HepG2 (cell line): Measurements from ENCODE around the gene ALS2. TPM values are rescaled to one million over a fixed set of nuclear protein-coding genes. Genes with fewer than 3 reads are reported as not detected.

ENCODE experiments used
- ARNT ChIP-seq: fragments of 450-650 bp; IDR thresholded peaks from 2 replicates; pipeline ENCODE4 v1.6.1; 2017
- ARNT2 ChIP-seq: sonication (generic); formaldehyde crosslinking; IDR thresholded peaks from 2 replicates; pipeline ENCODE4 v1.8.0; 2022; ENCODE audit warnings: mild to moderate bottlenecking, low read depth, missing genetic modification reagents, moderate library complexity
- ATF3 ChIP-seq: sonication (generic); formaldehyde crosslinking; IDR thresholded peaks from 2 replicates; pipeline ENCODE4 v1.4.0; 2020; ENCODE audit warnings: missing genetic modification reagents
- CC2D1A ChIP-seq: sonication (generic); formaldehyde crosslinking; IDR thresholded peaks from 2 replicates; pipeline ENCODE4 v1.8.1; 2023; ENCODE audit warnings: mild to moderate bottlenecking, missing genetic modification reagents
- CCAR2 ChIP-seq: fragments of 200-400 bp; formaldehyde crosslinking; optimal IDR thresholded peaks from 2 replicates; pipeline ENCODE3; 2018; ENCODE audit warnings: low read depth, mild to moderate bottlenecking, low read length, moderate library complexity
- CENPT ChIP-seq: sonication (generic); formaldehyde crosslinking; IDR thresholded peaks from 2 replicates; pipeline ENCODE4 v1.8.0; 2022; ENCODE audit warnings: low read depth, mild to moderate bottlenecking, moderate library complexity, missing genetic modification reagents
- HIC2 ChIP-seq: sonication (generic); formaldehyde crosslinking; IDR thresholded peaks from 2 replicates; pipeline ENCODE4 v1.9.0; 2022; ENCODE audit warnings: low read depth, missing genetic modification reagents
- HNRNPK ChIP-seq: fragments of 200-400 bp; formaldehyde crosslinking; IDR thresholded peaks from 2 replicates; pipeline ENCODE4 v1.6.1; 2018; ENCODE audit warnings: low read length, low read depth, moderate library complexity, mild to moderate bottlenecking; ENCODE audit not compliant: poor library complexity, severe bottlenecking
- MEIS2 ChIP-seq: sonication (generic); formaldehyde crosslinking; IDR thresholded peaks from 2 replicates; pipeline ENCODE4 v1.9.0; 2021; ENCODE audit warnings: mild to moderate bottlenecking, missing genetic modification reagents
- MXD4 ChIP-seq: IDR thresholded peaks from 2 replicates; pipeline ENCODE4 v1.6.1; 2016; ENCODE audit warnings: mild to moderate bottlenecking, missing biosample characterization, missing genetic modification reagents
- NFIB ChIP-seq: sonication (generic); formaldehyde crosslinking; IDR thresholded peaks from 2 replicates; pipeline ENCODE4 v1.9.0; 2021; ENCODE audit warnings: missing genetic modification reagents, mild to moderate bottlenecking, borderline replicate concordance
- NONO ChIP-seq, 2 experiments: fragments of 450-650 bp in 1 of 2; sonication (generic) in 1 of 2; formaldehyde crosslinking in 1 of 2; IDR thresholded peaks in 1 of 2; conservative IDR thresholded peaks in 1 of 2; 2 replicates each; pipeline versions ENCODE4 v1.6.1 to v1.8.0; 2017 to 2022; ENCODE audit warnings: mild to moderate bottlenecking in 1 of 2, missing genetic modification reagents in 1 of 2, moderate library complexity in 1 of 2
- NRL ChIP-seq: sonication (generic); formaldehyde crosslinking; IDR thresholded peaks from 2 replicates; pipeline ENCODE4 v1.5.0; 2020; ENCODE audit warnings: missing genetic modification reagents, mild to moderate bottlenecking, moderate library complexity, borderline replicate concordance
- PBX2 ChIP-seq: IDR thresholded peaks from 2 replicates; pipeline ENCODE4 v1.6.1; 2016; ENCODE audit warnings: control low read depth
- POLR2AphosphoS5 ChIP-seq: IDR thresholded peaks from 2 replicates; pipeline ENCODE4 v1.6.1; 2012; ENCODE audit warnings: low read depth, low read length
- SALL1 ChIP-seq: sonication (generic); formaldehyde crosslinking; IDR thresholded peaks from 2 replicates; pipeline ENCODE4 v1.8.0; 2022; ENCODE audit warnings: mild to moderate bottlenecking, missing genetic modification reagents
- TEAD3 ChIP-seq: optimal IDR thresholded peaks from 2 replicates; pipeline ENCODE3; 2016; ENCODE audit warnings: borderline replicate concordance
- U2AF2 ChIP-seq: fragments of 200-400 bp; formaldehyde crosslinking; IDR thresholded peaks from 2 replicates; pipeline ENCODE4 v1.6.1; 2017; ENCODE audit warnings: low read depth, mild to moderate bottlenecking, low read length
- XBP1 ChIP-seq: sonication (generic); formaldehyde crosslinking; IDR thresholded peaks from 2 replicates; pipeline ENCODE4 v1.5.0; 2020; ENCODE audit warnings: missing genetic modification reagents
- ZBTB8A ChIP-seq: sonication (generic); formaldehyde crosslinking; IDR thresholded peaks from 2 replicates; pipeline ENCODE4 v1.4.0; 2020; ENCODE audit warnings: mild to moderate bottlenecking, low read depth, missing genetic modification reagents, borderline replicate concordance
- ZKSCAN8 ChIP-seq: IDR thresholded peaks from 2 replicates; pipeline ENCODE4 v1.6.1; 2016; ENCODE audit warnings: borderline replicate concordance, missing genetic modification reagents, missing compliant biosample characterization
- ZNF12 ChIP-seq: sonication (generic); formaldehyde crosslinking; IDR thresholded peaks from 2 replicates; pipeline ENCODE4 v1.5.0; 2020; ENCODE audit warnings: missing genetic modification reagents
- ZNF207 ChIP-seq: fragments of 450-650 bp; IDR thresholded peaks from 2 replicates; pipeline ENCODE4 v1.6.1; 2016; ENCODE audit warnings: antibody characterized with exemption, borderline replicate concordance
- ZNF225 ChIP-seq: sonication (generic); formaldehyde crosslinking; IDR thresholded peaks from 2 replicates; pipeline ENCODE4 v1.4.0; 2020; ENCODE audit warnings: mild to moderate bottlenecking, missing genetic modification reagents
- ZNF260 ChIP-seq: sonication (generic); formaldehyde crosslinking; IDR thresholded peaks from 2 replicates; pipeline ENCODE4 v1.4.0; 2020; ENCODE audit warnings: missing genetic modification reagents, low read depth, mild to moderate bottlenecking, borderline replicate concordance
- ZNF709 ChIP-seq: sonication (generic); formaldehyde crosslinking; IDR thresholded peaks from 2 replicates; pipeline ENCODE4 v1.5.0; 2020; ENCODE audit warnings: mild to moderate bottlenecking, missing genetic modification reagents
- ZNF746 ChIP-seq: sonication (generic); formaldehyde crosslinking; IDR thresholded peaks from 2 replicates; pipeline ENCODE4 v1.8.0; 2022; ENCODE audit warnings: mild to moderate bottlenecking, missing genetic modification reagents
- ZNF850 ChIP-seq: sonication (generic); formaldehyde crosslinking; conservative IDR thresholded peaks from 2 replicates; pipeline ENCODE4 v1.9.0; 2021; ENCODE audit warnings: mild to moderate bottlenecking, missing genetic modification reagents
- ZNF878 ChIP-seq: sonication (generic); formaldehyde crosslinking; IDR thresholded peaks from 2 replicates; pipeline ENCODE4 v1.8.1; 2023; ENCODE audit warnings: mild to moderate bottlenecking, missing genetic modification reagents, moderate library complexity
- polyA plus RNA-seq, 8 experiments: library from polyadenylated mRNA; depleted of rRNA in 3 of 8; stranded (reverse) in 7 of 8; unstranded in 1 of 8; fragments of >200 nt; fragmentation: Illumina TruSeq in 4 of 8; extraction: Trizol in 4 of 8; gene quantifications; 2 replicates each; pipeline versions ENCODE4 v1.2.1 to v1.2.3, GENCODE V29; 2011 to 2016; ENCODE audit warnings: low read depth in 4 of 8, missing spikeins in 1 of 8, mixed read lengths in 1 of 8; ENCODE audit not compliant: insufficient read depth in 1 of 8
- total RNA-seq, 5 experiments: library from RNA; depleted of rRNA; stranded (reverse); fragments of >200 nt; fragmentation: Illumina TruSeq; extraction: Trizol; gene quantifications; 2 replicates each; pipeline ENCODE4 v1.2.3, GENCODE V29; 2016; ENCODE audit warnings: low read depth in 1 of 5

The ALS2 gene
- total and polyA plus RNA-seq, 2 of the 13 experiments (the other 11 are each of a cell fraction or from before 2014, with no cell fraction given), result 12.7 to 19.3 TPM

- TF ChIP-seq NFIB (no peak), ZNF260 (CRISPR knock-in tag) (no peak), TEAD3 (CRISPR knock-in tag) (no peak), ZNF850 (CRISPR knock-in tag) (no peak; the same call in 1 of the 2 replicates), NONO (IDR thresholded peaks at IDR 0.05) (no peak), NONO (CRISPR knock-in tag; conservative IDR thresholded peaks at IDR 0.05) (0 out of 2 replicates have a peak, but pooled peaks have one; percentile 30), CCAR2 (no peak), ZNF746 (CRISPR knock-in tag) (0 out of 2 replicates have a peak, but pooled peaks have one; percentile 65), ZNF225 (CRISPR knock-in tag) (peak; percentile 40; the same call in 1 of the 2 replicates), ZBTB8A (CRISPR knock-in tag) (no peak), MXD4 (CRISPR knock-in tag) (0 out of 2 replicates have a peak, but pooled peaks have one; percentile 12), ZNF207 (no peak), ZNF12 (CRISPR knock-in tag) (peak; percentile 3; the same call in 1 of the 2 replicates), ZKSCAN8 (no peak), CENPT (CRISPR knock-in tag) (no peak), ZNF709 (CRISPR knock-in tag) (no peak), SALL1 (CRISPR knock-in tag) (no peak), HIC2 (CRISPR knock-in tag) (0 out of 2 replicates have a peak, but pooled peaks have one; percentile 44), ARNT2 (CRISPR knock-in tag) (no peak), ATF3 (CRISPR knock-in tag) (no peak), CC2D1A (CRISPR knock-in tag) (no peak), NRL (CRISPR knock-in tag) (no peak), MEIS2 (no peak), POLR2AphosphoS5 (no peak), U2AF2 (no peak), PBX2 (CRISPR knock-in tag) (no peak), XBP1 (CRISPR knock-in tag) (no peak), ZNF878 (CRISPR knock-in tag) (peak; percentile 84; the same call in 1 of the 2 replicates), ARNT (no peak), HNRNPK (no peak)
Measured at GRCh38 chr2:201779901-201780673, 646 bp downstream of the ALS2 start (continued).
